Measurements from ENCODE around the gene HARBI1.

DNA sequence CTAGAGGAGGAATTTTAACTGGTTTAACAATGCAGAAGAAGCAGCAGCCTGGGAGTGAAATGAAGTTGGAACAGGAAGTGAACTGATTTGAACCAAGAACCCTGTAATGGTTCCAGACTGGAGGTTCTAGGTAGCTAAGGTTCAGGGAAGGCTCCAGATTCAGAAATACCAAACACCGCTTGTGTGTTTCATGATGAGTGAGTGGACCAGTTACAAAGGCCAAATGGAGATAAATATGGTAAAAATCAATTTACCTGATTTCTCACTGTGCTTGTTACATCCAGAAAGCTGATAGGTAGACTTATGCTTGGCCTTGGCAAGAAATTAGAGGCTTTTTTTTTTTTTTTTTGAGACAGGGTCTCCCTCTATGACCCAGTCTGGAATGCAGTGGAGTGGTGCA is 13.2 kb upstream of the HARBI1 start:
- TF ChIP-seq, protein P1, sequence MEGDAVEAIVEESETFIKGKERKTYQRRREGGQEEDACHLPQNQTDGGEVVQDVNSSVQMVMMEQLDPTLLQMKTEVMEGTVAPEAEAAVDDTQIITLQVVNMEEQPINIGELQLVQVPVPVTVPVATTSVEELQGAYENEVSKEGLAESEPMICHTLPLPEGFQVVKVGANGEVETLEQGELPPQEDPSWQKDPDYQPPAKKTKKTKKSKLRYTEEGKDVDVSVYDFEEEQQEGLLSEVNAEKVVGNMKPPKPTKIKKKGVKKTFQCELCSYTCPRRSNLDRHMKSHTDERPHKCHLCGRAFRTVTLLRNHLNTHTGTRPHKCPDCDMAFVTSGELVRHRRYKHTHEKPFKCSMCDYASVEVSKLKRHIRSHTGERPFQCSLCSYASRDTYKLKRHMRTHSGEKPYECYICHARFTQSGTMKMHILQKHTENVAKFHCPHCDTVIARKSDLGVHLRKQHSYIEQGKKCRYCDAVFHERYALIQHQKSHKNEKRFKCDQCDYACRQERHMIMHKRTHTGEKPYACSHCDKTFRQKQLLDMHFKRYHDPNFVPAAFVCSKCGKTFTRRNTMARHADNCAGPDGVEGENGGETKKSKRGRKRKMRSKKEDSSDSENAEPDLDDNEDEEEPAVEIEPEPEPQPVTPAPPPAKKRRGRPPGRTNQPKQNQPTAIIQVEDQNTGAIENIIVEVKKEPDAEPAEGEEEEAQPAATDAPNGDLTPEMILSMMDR (IDR thresholded peaks at IDR 0.05) = no peak
- TF ChIP-seq MXI1 (IDR thresholded peaks at IDR 0.05; ENCODE audit: low read depth, low read length) (no peak), JUND (IDR thresholded peaks at IDR 0.05) (no peak)

All from SK-N-SH (cell line).